ENCODE measurements around the gene UNC5A.

UNC5A gene

GRCh38 chr5:176877793-176878331 lies 67.5 kb downstream of the UNC5A start:
- no peak overlapping the region for H3K4me3 ChIP-seq (ENCODE audit: low read depth, low read length)

- no peak overlapping the region for H3K4me3 ChIP-seq (ENCODE audit: low read depth, low read length)
Observed at GRCh38 chr5:176878463-176878862, 68.1 kb downstream of the UNC5A start.

- no peak overlapping the region for H3K4me3 ChIP-seq (ENCODE audit: low read depth, low read length)
Observed at GRCh38 chr5:176878906-176879662, 68.7 kb downstream of the UNC5A start.

GRCh38 chr5:176879663-176880361 lies 69.5 kb downstream of the UNC5A start:
- H3K4me3 ChIP-seq (ENCODE audit: low read depth, low read length) = no peak overlapping the region

- H3K4me3 ChIP-seq (ENCODE audit: low read depth, low read length) = no peak overlapping the region
Observed at GRCh38 chr5:176880366-176881020, 70.1 kb downstream of the UNC5A start.

- no peak overlapping the region for H3K4me3 ChIP-seq (ENCODE audit: low read depth, low read length)
Observed at GRCh38 chr5:176881021-176881749, 70.8 kb downstream of the UNC5A start.

GRCh38 chr5:176881816-176882566 lies 71.6 kb downstream of the UNC5A start:
- no peak overlapping the region for H3K4me3 ChIP-seq (ENCODE audit: low read depth, low read length)

GRCh38 chr5:176882567-176882903 lies 72.2 kb downstream of the UNC5A start:
- H3K4me3 ChIP-seq (ENCODE audit: low read depth, low read length) = no peak overlapping the region

- H3K4me3 ChIP-seq (ENCODE audit: low read depth, low read length) = no peak overlapping the region
Observed at GRCh38 chr5:176883700-176884570, 73.6 kb downstream of the UNC5A start.

GRCh38 chr5:176884571-176884890 lies 74.2 kb downstream of the UNC5A start:
- H3K4me3 ChIP-seq (ENCODE audit: low read depth, low read length) = no peak overlapping the region

- H3K4me3 ChIP-seq (ENCODE audit: low read depth, low read length) = no peak overlapping the region
Observed at GRCh38 chr5:176886336-176887251, 76.2 kb downstream of the UNC5A start.

GRCh38 chr5:176887252-176887849 lies 77.0 kb downstream of the UNC5A start:
- no peak overlapping the region for H3K4me3 ChIP-seq (ENCODE audit: low read depth, low read length)

GRCh38 chr5:176888016-176888864 lies 77.9 kb downstream of the UNC5A start:
- no peak overlapping the region for H3K4me3 ChIP-seq (ENCODE audit: low read depth, low read length)

- H3K4me3 ChIP-seq (ENCODE audit: low read depth, low read length) = no peak overlapping the region
Observed at GRCh38 chr5:176888865-176889165, 78.5 kb downstream of the UNC5A start.

GRCh38 chr5:176889321-176890280 lies 79.2 kb downstream of the UNC5A start:
- H3K4me3 ChIP-seq (ENCODE audit: low read depth, low read length) = no peak overlapping the region

All from iPS-11a (cell line).